ENCODE measurements around the gene JPH4. TPM values are rescaled to one million over a fixed set of nuclear protein-coding genes. Genes with fewer than 3 reads are reported as not detected.

JPH4 gene
- total RNA-seq (ENCODE audit: low replicate concordance), result 3.2 and 13.5 TPM in 2 replicates

DNA sequence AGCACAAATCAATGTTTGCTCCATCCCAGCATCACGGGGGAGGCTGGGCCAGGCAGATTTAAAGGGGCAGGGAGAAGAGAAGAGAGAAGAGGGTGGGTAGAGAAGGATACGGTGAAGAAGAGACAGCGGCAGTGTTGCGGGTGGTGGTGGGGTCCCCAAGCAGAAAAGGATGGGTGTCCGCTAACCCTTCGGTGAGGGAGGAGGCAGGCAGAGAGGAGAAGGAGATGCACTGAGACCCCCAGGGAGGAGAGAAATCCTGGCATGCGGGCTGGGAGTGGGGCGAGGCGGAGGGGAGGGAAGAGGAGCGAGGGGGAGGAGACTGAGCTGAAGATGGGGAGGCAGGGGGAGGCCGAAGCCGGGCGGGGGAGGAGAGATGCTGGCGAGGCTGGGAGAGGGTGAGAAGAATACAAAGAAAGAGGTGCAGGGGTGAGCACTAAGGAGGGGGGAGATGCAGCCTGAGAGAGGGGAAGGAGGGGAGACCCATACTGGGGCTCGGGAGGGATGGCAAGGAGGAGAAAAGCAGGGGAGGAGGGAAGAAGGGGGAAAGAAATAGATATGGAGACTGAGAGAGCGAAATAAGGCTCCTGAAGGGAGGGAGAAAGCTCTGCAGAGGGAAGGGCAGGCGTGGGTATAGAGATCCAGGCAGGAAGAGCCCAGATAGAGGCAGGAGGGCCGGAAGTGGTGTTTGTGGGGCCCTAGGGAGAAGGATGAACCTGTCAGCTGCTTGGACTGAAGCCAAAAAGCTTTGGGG is at the start of gene JPH4:
Gene JPH4 (minus strand): TSS at position 231 of the 751 bp plus-strand sequence. CDS start 1,337 bp downstream, outside the sequence.
- peak; percentile 79 for DNase-seq (ENCODE audit: low spot score)
- peaks cover 16% of the 10 kb centered on the region for H4K20me1 ChIP-seq (ENCODE audit: low read depth)
- no peaks in the 10 kb centered on the region for H3K79me2 ChIP-seq (ENCODE audit: low read depth)
- Mint-ChIP-seq H3K4me1 (peaks cover 31% of the 10 kb centered on the region), H3K36me3 (peaks cover 3% of the 10 kb centered on the region), H3K27ac (peak within 1 kb of the TSS; percentile 91), H3K9me3 (no peaks in the 10 kb centered on the region), H3K27me3 (ENCODE audit: insufficient read depth, low read depth) (peaks cover 12% of the 10 kb centered on the region), H3K4me3 (peak within 1 kb of the TSS; percentile 87)
- peak within 1 kb of the TSS; percentile 57 for H3K4me3 ChIP-seq
- H3K27ac ChIP-seq, result no peak within 1 kb of the TSS
- H3K9ac ChIP-seq, result no peak within 1 kb of the TSS
- peaks cover 22% of the 10 kb centered on the region for H3F3A ChIP-seq (ENCODE audit: low read depth)
- no peaks in the 10 kb centered on the region for H3K36me3 ChIP-seq
- peaks cover 45% of the 10 kb centered on the region for H3K27me3 ChIP-seq
- no peaks in the 10 kb centered on the region for H3K9me3 ChIP-seq (ENCODE audit: low read depth)
- H3K4me1 ChIP-seq, result peaks cover 16% of the 10 kb centered on the region
- H3K4me2 ChIP-seq, result peak within 1 kb of the TSS; percentile 90
- H2AFZ ChIP-seq (replicated peaks), result peak within 1 kb of the TSS; percentile 78
- TF ChIP-seq EZH2phosphoT487 (IDR thresholded peaks at IDR 0.05) (no peak), EZH2 (IDR thresholded peaks at IDR 0.05) (no peak)
- TF ChIP-seq, protein P1, sequence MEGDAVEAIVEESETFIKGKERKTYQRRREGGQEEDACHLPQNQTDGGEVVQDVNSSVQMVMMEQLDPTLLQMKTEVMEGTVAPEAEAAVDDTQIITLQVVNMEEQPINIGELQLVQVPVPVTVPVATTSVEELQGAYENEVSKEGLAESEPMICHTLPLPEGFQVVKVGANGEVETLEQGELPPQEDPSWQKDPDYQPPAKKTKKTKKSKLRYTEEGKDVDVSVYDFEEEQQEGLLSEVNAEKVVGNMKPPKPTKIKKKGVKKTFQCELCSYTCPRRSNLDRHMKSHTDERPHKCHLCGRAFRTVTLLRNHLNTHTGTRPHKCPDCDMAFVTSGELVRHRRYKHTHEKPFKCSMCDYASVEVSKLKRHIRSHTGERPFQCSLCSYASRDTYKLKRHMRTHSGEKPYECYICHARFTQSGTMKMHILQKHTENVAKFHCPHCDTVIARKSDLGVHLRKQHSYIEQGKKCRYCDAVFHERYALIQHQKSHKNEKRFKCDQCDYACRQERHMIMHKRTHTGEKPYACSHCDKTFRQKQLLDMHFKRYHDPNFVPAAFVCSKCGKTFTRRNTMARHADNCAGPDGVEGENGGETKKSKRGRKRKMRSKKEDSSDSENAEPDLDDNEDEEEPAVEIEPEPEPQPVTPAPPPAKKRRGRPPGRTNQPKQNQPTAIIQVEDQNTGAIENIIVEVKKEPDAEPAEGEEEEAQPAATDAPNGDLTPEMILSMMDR (IDR thresholded peaks at IDR 0.05), result no peak

DNA sequence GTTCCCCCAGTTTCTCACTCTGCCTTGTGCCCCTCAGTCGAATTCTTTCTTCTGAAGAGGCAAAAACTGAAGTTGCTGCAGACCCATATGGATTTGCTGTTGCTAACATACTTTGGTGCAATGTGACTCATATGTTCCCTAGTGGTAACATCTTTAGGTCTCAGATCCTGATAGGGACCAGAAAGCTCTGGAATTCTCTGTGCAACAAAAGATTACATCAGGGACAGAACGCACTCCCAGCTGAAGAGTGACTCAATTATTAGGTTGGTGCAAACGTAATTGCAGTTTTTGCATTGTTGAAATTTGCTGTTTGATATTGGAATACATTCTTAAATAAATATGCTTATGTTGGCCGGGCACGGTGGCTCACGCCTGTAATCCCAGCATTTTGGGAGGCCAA is 49.4 kb upstream of the JPH4 start:
- Histone ChIP-seq H3K27ac (no peak overlapping the region), H3F3A (ENCODE audit: low read depth) (no peaks in the 10 kb centered on the region), H3K4me2 (no peak overlapping the region), H4K20me1 (ENCODE audit: low read depth) (no peaks in the 10 kb centered on the region), H3K9me3 (ENCODE audit: low read depth) (peaks cover 26% of the 10 kb centered on the region), H3K79me2 (ENCODE audit: low read depth) (no peaks in the 10 kb centered on the region), H3K4me1 (no peaks in the 10 kb centered on the region), H2AFZ (replicated peaks) (no peak overlapping the region), H3K27me3 (no peaks in the 10 kb centered on the region), H3K36me3 (no peaks in the 10 kb centered on the region), H3K4me3 (no peak overlapping the region), H3K9ac (no peak overlapping the region)
- peaks cover 15% of the 10 kb centered on the region for H3K9me3 Mint-ChIP-seq
- no peak overlapping the region for H3K4me3 Mint-ChIP-seq
- H3K4me1 Mint-ChIP-seq, result peaks cover 6% of the 10 kb centered on the region
- H3K27ac Mint-ChIP-seq, result no peak overlapping the region
- TF ChIP-seq, protein P1 (IDR thresholded peaks at IDR 0.05), result no peak
- TF ChIP-seq EZH2 (IDR thresholded peaks at IDR 0.05), result no peak
- no peaks in the 10 kb centered on the region for H3K36me3 Mint-ChIP-seq
- H3K27me3 Mint-ChIP-seq (ENCODE audit: insufficient read depth, low read depth), result peaks cover 5% of the 10 kb centered on the region
- DNase-seq (ENCODE audit: low spot score), result no peak

DNA sequence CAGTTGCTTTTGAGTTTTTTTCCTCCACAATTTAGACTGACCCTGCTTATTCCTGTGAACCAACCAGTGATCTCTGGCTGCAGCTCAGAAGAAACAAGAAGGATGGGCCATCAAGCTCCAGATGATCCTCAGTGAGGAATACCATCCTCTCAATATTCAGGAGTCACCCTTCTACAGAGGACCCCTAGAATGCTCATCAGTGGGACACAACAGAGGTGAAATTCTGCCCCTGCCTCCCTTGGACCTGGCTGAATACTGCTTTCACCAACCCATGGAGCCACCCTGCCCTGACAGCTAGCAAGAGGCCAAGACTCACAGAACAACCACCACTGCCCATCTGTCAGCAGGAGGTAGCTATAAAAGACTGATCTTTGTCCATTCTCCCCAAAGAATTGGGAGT is 48.4 kb upstream of the JPH4 start:
- H3K4me1 Mint-ChIP-seq, result no peaks in the 10 kb centered on the region
- H3K27me3 Mint-ChIP-seq (ENCODE audit: insufficient read depth, low read depth), result peaks cover 5% of the 10 kb centered on the region
- Histone ChIP-seq H2AFZ (replicated peaks) (no peak overlapping the region), H3K9me3 (ENCODE audit: low read depth) (peaks cover 26% of the 10 kb centered on the region), H3K4me2 (no peak overlapping the region), H3K27ac (no peak overlapping the region), H3K4me3 (no peak overlapping the region), H3K79me2 (ENCODE audit: low read depth) (no peaks in the 10 kb centered on the region), H3K4me1 (no peaks in the 10 kb centered on the region), H4K20me1 (ENCODE audit: low read depth) (no peaks in the 10 kb centered on the region), H3K9ac (no peak overlapping the region), H3K36me3 (no peaks in the 10 kb centered on the region), H3K27me3 (no peaks in the 10 kb centered on the region), H3F3A (ENCODE audit: low read depth) (no peaks in the 10 kb centered on the region)
- peaks cover 17% of the 10 kb centered on the region for H3K9me3 Mint-ChIP-seq
- TF ChIP-seq, protein P1 (IDR thresholded peaks at IDR 0.05), result no peak
- no peak for TF ChIP-seq EZH2 (IDR thresholded peaks at IDR 0.05)
- no peak for TF ChIP-seq EZH2phosphoT487 (IDR thresholded peaks at IDR 0.05)
- no peak overlapping the region for H3K4me3 Mint-ChIP-seq
- H3K27ac Mint-ChIP-seq, result no peak overlapping the region
- H3K36me3 Mint-ChIP-seq, result no peaks in the 10 kb centered on the region
- DNase-seq (ENCODE audit: low spot score), result no peak
